Measurements from ENCODE around the gene XXYLT1.

GRCh38 chr3:195052939-195053338 lies 218.0 kb downstream of the XXYLT1 start:
- TF ChIP-seq EZH2 (IDR thresholded peaks at IDR 0.05) (no peak), CTCF (IDR thresholded peaks at IDR 0.05) (no peak), EZH2phosphoT487 (IDR thresholded peaks at IDR 0.05) (no peak)
